ENCODE results near the gene MR1.

- TF ChIP-seq CTCF (IDR thresholded peaks at IDR 0.05) (no peak), POLR2A (IDR thresholded peaks at IDR 0.05) (no peak), POLR2AphosphoS5 (IDR thresholded peaks at IDR 0.05) (no peak)
Observed at GRCh38 chr1:181028615-181029014, 5.2 kb upstream of the MR1 start.

Data from stomach (tissue), 4 donors.